ENCODE data around the gene IRAK3. TPM values are rescaled to one million over a fixed set of nuclear protein-coding genes. Genes with fewer than 3 reads are reported as not detected.

Gene IRAK3
- total RNA-seq, 1 experiment from 2014 or later, result 2.4 TPM

GRCh38 chr12:66142826-66143225, 46.2 kb upstream of the IRAK3 start:
- no peak overlapping the region for H3K4me3 ChIP-seq (ENCODE audit: low read depth in 2 of 2, low read length in 2 of 2)
- ChIA-PET CTCF (no interaction called here), POLR2A (no interaction called here)
- DNase-seq (ENCODE audit: low read depth, low spot score) (no peak), ATAC-seq (no peak)
- H3K4me1 ChIP-seq (ENCODE audit: control insufficient read depth, insufficient read depth, low read length), result peaks cover 3% of the 10 kb centered on the region; the same call in 1 of the 2 replicates
- peaks cover 27% of the 10 kb centered on the region for H3K36me3 ChIP-seq (ENCODE audit: control insufficient read depth, insufficient read depth, low read length)
- intact Hi-C loops (cut with micrococcal nuclease; ENCODE audit: unreplicated experiment) (loop anchor here (10.0 kb wide), 1 partner anchor 262 kb away; no protein-coding TSS in a partner anchor), in situ Hi-C loops (cut with HindIII; ENCODE audit: low pct_unique_long_range_greater_than_20kb, low sequenced_read_pairs) (no loop called here)
- H3K27ac ChIP-seq (ENCODE audit: low read length), result no peak overlapping the region
- H3K9me3 ChIP-seq (ENCODE audit: control insufficient read depth, insufficient read depth, low read depth, low read length), result peaks cover 37% of the 10 kb centered on the region
- BruUV-seq (replicated peaks), result no TSS peak
- TF ChIP-seq POLR2AphosphoS5 (IDR thresholded peaks at IDR 0.05; ENCODE audit: low read depth, low read length) (no peak), TCF7L2 (IDR thresholded peaks at IDR 0.05; ENCODE audit: low read depth, low read length) (no peak), CTCF (IDR thresholded peaks at IDR 0.05) (no peak), SIN3A (IDR thresholded peaks at IDR 0.05; ENCODE audit: borderline replicate concordance, insufficient read depth, low read depth, low read length) (no peak), REST (IDR thresholded peaks at IDR 0.05; ENCODE audit: insufficient read depth in 1 of 2, low read depth in 2 of 2, low read length in 1 of 2) (no peak)
- H3K27me3 ChIP-seq (ENCODE audit: control insufficient read depth, insufficient read depth, low read length), result no peaks in the 10 kb centered on the region

- H3K4me3 ChIP-seq (ENCODE audit: low read depth in 2 of 2, low read length in 2 of 2), result no peak overlapping the region
- ChIA-PET CTCF (no interaction called here), POLR2A (interaction anchor here (0.6 kb wide), 1 partner anchor 26 kb away, joined by 7 read pairs; no protein-coding TSS in a partner anchor)
- intact Hi-C loops (cut with micrococcal nuclease; ENCODE audit: unreplicated experiment), result loop anchor here (10.0 kb wide), 1 partner anchor 261 kb away; no protein-coding TSS in a partner anchor
- no peak for ATAC-seq
- H3K4me1 ChIP-seq (ENCODE audit: control insufficient read depth, insufficient read depth, low read length), result peaks cover 3% of the 10 kb centered on the region; the same call in 1 of the 2 replicates
- H3K9me3 ChIP-seq (ENCODE audit: control insufficient read depth, insufficient read depth, low read depth, low read length), result peaks cover 37% of the 10 kb centered on the region
- H3K36me3 ChIP-seq (ENCODE audit: control insufficient read depth, insufficient read depth, low read length), result peaks cover 21% of the 10 kb centered on the region
- in situ Hi-C loops (cut with HindIII; ENCODE audit: low pct_unique_long_range_greater_than_20kb, low sequenced_read_pairs), result no loop called here
- TF ChIP-seq CTCF (IDR thresholded peaks at IDR 0.05) (no peak), POLR2AphosphoS5 (IDR thresholded peaks at IDR 0.05; ENCODE audit: low read depth, low read length) (no peak), TCF7L2 (IDR thresholded peaks at IDR 0.05; ENCODE audit: low read depth, low read length) (no peak), REST (IDR thresholded peaks at IDR 0.05; ENCODE audit: insufficient read depth in 1 of 2, low read depth in 2 of 2, low read length in 1 of 2) (no peak), SIN3A (IDR thresholded peaks at IDR 0.05; ENCODE audit: borderline replicate concordance, insufficient read depth, low read depth, low read length) (no peak)
- no peaks in the 10 kb centered on the region for H3K27me3 ChIP-seq (ENCODE audit: control insufficient read depth, insufficient read depth, low read length)
- BruUV-seq (replicated peaks), result no TSS peak
- DNase-seq (ENCODE audit: low read depth, low spot score), result no peak
- no peak overlapping the region for H3K27ac ChIP-seq (ENCODE audit: low read length)
These were observed 45.1 kb upstream of the IRAK3 start for GRCh38 chr12:66143868-66144267.
